AG04450 (cell line): ENCODE data around the gene DHRS3. TPM values are rescaled to one million over a fixed set of nuclear protein-coding genes. Genes with fewer than 3 reads are reported as not detected.

ENCODE experiments used
- CTCF ChIA-PET: fragments of 300-600, 350-600 bp; formaldehyde crosslinking; extraction: SDS; loops from one replicate; lab custom pipeline; 2022; ENCODE audit warnings: antibody characterized with exemption, inconsistent platforms; lab: Charles Lee
- POLR2A ChIA-PET: fragments of 350-600 bp; formaldehyde crosslinking; extraction: SDS; loops from one replicate; lab custom pipeline; 2021; ENCODE audit warnings: antibody characterized with exemption, inconsistent platforms; lab: Yijun Ruan, JAX
- DNase-seq: peaks from one replicate; pipeline ENCODE4 v3.0.0-alpha.2; 2011; ENCODE audit warnings: low read depth, low spot score
- H3K27ac ChIP-seq: one replicate; pipeline ENCODE4 v1.5.1; 2012; ENCODE audit warnings: low read depth, low read length, control low read depth
- H3K27me3 ChIP-seq: one replicate; pipeline ENCODE4 v1.6.0; 2012; ENCODE audit warnings: low read length; ENCODE audit not compliant: control insufficient read depth, insufficient read depth
- H3K4me3 ChIP-seq: 2 replicates; pipeline ENCODE4 v1.5.1; 2011; ENCODE audit warnings: mild to moderate bottlenecking, low read depth, low read length, control low read depth
- H3K9me3 ChIP-seq: 2 replicates; pipeline ENCODE4 v1.5.1; 2012; ENCODE audit warnings: low read length; ENCODE audit not compliant: control insufficient read depth, insufficient read depth
- CTCF ChIP-seq: IDR thresholded peaks from 2 replicates; pipeline ENCODE4 v1.5.1; 2011; ENCODE audit warnings: low read depth, low read length, control low read depth, inconsistent platforms
- polyA plus RNA-seq: library from polyadenylated mRNA; depleted of rRNA; stranded (reverse); fragments of >200 nt; gene quantifications from 2 replicates; pipeline ENCODE4 v1.2.3, GENCODE V29; 2011

DHRS3 gene
- polyA plus RNA-seq, 1 experiment = 42.3 TPM

- no peaks in the 10 kb centered on the region for H3K27me3 ChIP-seq
- no peaks in the 10 kb centered on the region; the same call in 1 of the 2 replicates for H3K9me3 ChIP-seq
- H3K4me3 ChIP-seq = no peak overlapping the region
- DNase-seq = no peak
- TF ChIP-seq CTCF = no peak
- CTCF ChIA-PET = no interaction called here
- POLR2A ChIA-PET = no interaction called here
- no peak overlapping the region for H3K27ac ChIP-seq
Observed at GRCh38 chr1:12529640-12530174, 88.3 kb downstream of the DHRS3 start.

- ChIA-PET CTCF (interaction anchor here (0.7 to 1.2 kb wide), 2 partner anchors 11 to 53 kb away, joined by 4 to 8 read pairs; no protein-coding TSS in a partner anchor), POLR2A (interaction anchor here (0.7 kb wide), 1 partner anchor 223 kb away, joined by 6 read pairs; no protein-coding TSS in a partner anchor)
- H3K9me3 ChIP-seq = no peaks in the 10 kb centered on the region; the same call in 1 of the 2 replicates
- H3K4me3 ChIP-seq = no peak overlapping the region
- no peak for TF ChIP-seq CTCF
- no peak overlapping the region for H3K27ac ChIP-seq
- DNase-seq = no peak
- no peaks in the 10 kb centered on the region for H3K27me3 ChIP-seq
Observed at GRCh38 chr1:12528021-12528852, 89.8 kb downstream of the DHRS3 start.

DNA sequence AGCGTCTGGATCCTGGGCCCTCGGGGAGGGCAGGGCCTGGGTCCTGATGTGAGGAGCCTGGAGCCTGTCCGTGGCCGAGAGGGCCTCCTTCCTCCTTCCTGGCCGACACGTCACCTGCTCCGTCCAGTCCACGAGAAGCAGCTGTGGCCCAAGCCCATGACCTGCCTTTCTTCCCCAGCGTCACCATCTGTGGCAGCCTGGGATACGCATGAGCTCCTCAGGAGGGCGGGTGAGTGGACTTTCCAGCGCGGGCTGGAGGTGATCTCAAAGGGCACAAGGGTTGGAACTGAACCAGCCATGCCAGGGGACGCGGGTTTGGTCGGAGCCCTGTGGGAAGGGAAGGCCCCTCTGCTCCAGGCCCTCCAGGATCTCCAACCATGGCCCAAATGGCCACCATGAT, 90.4 kb downstream of the DHRS3 start:
- ChIA-PET POLR2A (no interaction called here), CTCF (no interaction called here)

GRCh38 chr1:12525311-12526181, 92.5 kb downstream of the DHRS3 start:
- H3K27ac ChIP-seq = no peak overlapping the region
- H3K4me3 ChIP-seq = no peak overlapping the region
- no peak for DNase-seq
- H3K27me3 ChIP-seq = no peaks in the 10 kb centered on the region
- TF ChIP-seq CTCF = no peak
- CTCF ChIA-PET = interaction anchor here (0.6 kb wide), 1 partner anchor 30 kb away, joined by 4 read pairs; no protein-coding TSS in a partner anchor
- POLR2A ChIA-PET = no interaction called here
- no peaks in the 10 kb centered on the region; the same call in 1 of the 2 replicates for H3K9me3 ChIP-seq

More for the DNA sequence above, 90.4 kb downstream of the DHRS3 start:
- H3K9me3 ChIP-seq = no peaks in the 10 kb centered on the region; the same call in 1 of the 2 replicates
- H3K27me3 ChIP-seq = no peaks in the 10 kb centered on the region
- DNase-seq = no peak
- TF ChIP-seq CTCF = no peak
- no peak overlapping the region for H3K4me3 ChIP-seq
- no peak overlapping the region for H3K27ac ChIP-seq
